Uterus (tissue), 2 donors: Measurements from ENCODE around the gene GNAT1.

Experiments
- POLR2A ChIP-seq, 2 donors: fragments of 450-650 bp; IDR thresholded peaks; one replicate each; pipeline ENCODE4 v1.6.1; 2016; ENCODE audit warnings: antibody characterized with exemption in 2 of 2, mild to moderate bottlenecking in 1 of 2, moderate library complexity in 1 of 2
- TF ChIP-seq, protein P1 (sequence below), 4 experiments: fragments of 200-600 bp in 2 of 4; fragments of 450-650 bp in 2 of 4; sonication (generic) in 2 of 4; IDR thresholded peaks; one replicate each; pipeline ENCODE4 v1.5.1; 2016 to 2019; ENCODE audit warnings: antibody characterized with exemption in 4 of 4, mild to moderate bottlenecking in 2 of 4, moderate library complexity in 1 of 4

GRCh38 chr3:50174517-50174895, 16.9 kb upstream of the GNAT1 start:
- TF ChIP-seq, protein P1, sequence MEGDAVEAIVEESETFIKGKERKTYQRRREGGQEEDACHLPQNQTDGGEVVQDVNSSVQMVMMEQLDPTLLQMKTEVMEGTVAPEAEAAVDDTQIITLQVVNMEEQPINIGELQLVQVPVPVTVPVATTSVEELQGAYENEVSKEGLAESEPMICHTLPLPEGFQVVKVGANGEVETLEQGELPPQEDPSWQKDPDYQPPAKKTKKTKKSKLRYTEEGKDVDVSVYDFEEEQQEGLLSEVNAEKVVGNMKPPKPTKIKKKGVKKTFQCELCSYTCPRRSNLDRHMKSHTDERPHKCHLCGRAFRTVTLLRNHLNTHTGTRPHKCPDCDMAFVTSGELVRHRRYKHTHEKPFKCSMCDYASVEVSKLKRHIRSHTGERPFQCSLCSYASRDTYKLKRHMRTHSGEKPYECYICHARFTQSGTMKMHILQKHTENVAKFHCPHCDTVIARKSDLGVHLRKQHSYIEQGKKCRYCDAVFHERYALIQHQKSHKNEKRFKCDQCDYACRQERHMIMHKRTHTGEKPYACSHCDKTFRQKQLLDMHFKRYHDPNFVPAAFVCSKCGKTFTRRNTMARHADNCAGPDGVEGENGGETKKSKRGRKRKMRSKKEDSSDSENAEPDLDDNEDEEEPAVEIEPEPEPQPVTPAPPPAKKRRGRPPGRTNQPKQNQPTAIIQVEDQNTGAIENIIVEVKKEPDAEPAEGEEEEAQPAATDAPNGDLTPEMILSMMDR (IDR thresholded peaks at IDR 0.05), result no peak
- TF ChIP-seq POLR2A (IDR thresholded peaks at IDR 0.05), result no peak
